HG03196 (cell line): ENCODE results near the gene HLA-F.

Experiments used
- ATAC-seq: cut with Tn5 transposase; IDR thresholded peaks from one replicate; pipeline ENCODE4 v1.9.1; 2021; ENCODE audit not compliant: unreplicated experiment

HLA-F gene

GRCh38 chr6:29759457-29759856, 36.2 kb downstream of the HLA-F start:
- no peak for ATAC-seq

GRCh38 chr6:29760328-29760727, 37.1 kb downstream of the HLA-F start:
- ATAC-seq, result no peak

- ATAC-seq, result no peak
Measured at GRCh38 chr6:29762051-29762450, 38.8 kb downstream of the HLA-F start.

GRCh38 chr6:29762781-29763214, 39.6 kb downstream of the HLA-F start:
- no peak for ATAC-seq

GRCh38 chr6:29763491-29764289, 40.5 kb downstream of the HLA-F start:
- no peak for ATAC-seq

- no peak for ATAC-seq
Measured at GRCh38 chr6:29764422-29765196, 41.4 kb downstream of the HLA-F start.

- ATAC-seq, result no peak
Measured at GRCh38 chr6:29769336-29769735, 46.1 kb downstream of the HLA-F start.

GRCh38 chr6:29770306-29770705, 47.1 kb downstream of the HLA-F start:
- ATAC-seq, result no peak

GRCh38 chr6:29776684-29777083, 53.5 kb downstream of the HLA-F start:
- ATAC-seq, result no peak
